Activated CD4-positive, alpha-beta T cell treated with anti-CD3 and anti-CD28 coated beads for 48 hours (primary cell): ENCODE measurements around the gene ERFL.

Experiments used
- DNase-seq: peaks from one replicate; pipeline ENCODE4 v3.0.0-alpha.2; 2020

The ERFL gene

GRCh38 chr19:41928221-41928683, at the start of gene ERFL:
Gene ERFL, minus strand, starts transcription at chr19:41928449. Its CDS starts 15,530 bp downstream, at chr19:41912919.
- peak; percentile 40 for DNase-seq

- no peak for DNase-seq
These were observed 49.7 kb upstream of the ERFL start for GRCh38 chr19:41977916-41978315.

GRCh38 chr19:41974652-41975051, 46.4 kb upstream of the ERFL start:
- DNase-seq = no peak

GRCh38 chr19:41971363-41971762, 43.1 kb upstream of the ERFL start:
- no peak for DNase-seq

GRCh38 chr19:41969772-41970458, 41.7 kb upstream of the ERFL start:
- DNase-seq = no peak

- no peak for DNase-seq
These were observed 40.7 kb upstream of the ERFL start for GRCh38 chr19:41968751-41969595.

- no peak for DNase-seq
These were observed 39.0 kb upstream of the ERFL start for GRCh38 chr19:41967054-41967783.

- no peak for DNase-seq
These were observed 36.9 kb upstream of the ERFL start for GRCh38 chr19:41965106-41965505.

- DNase-seq = no peak
These were observed 32.7 kb upstream of the ERFL start for GRCh38 chr19:41960973-41961372.

- DNase-seq = peak; percentile 91
These were observed 31.1 kb upstream of the ERFL start, which contains the start of gene RABAC1 for GRCh38 chr19:41959056-41960053. Gene RABAC1, minus strand, starts transcription at chr19:41959321. Its CDS starts 29 bp downstream, at chr19:41959292.

GRCh38 chr19:41958367-41959055, 30.3 kb upstream of the ERFL start:
- DNase-seq = peak; percentile 90

- DNase-seq = peak; percentile 63
These were observed 29.7 kb upstream of the ERFL start for GRCh38 chr19:41957838-41958366.

GRCh38 chr19:41957161-41957837, 29.1 kb upstream of the ERFL start:
- DNase-seq = no peak

- no peak for DNase-seq
These were observed 28.4 kb upstream of the ERFL start for GRCh38 chr19:41956621-41957020.

- no peak for DNase-seq
These were observed 27.3 kb upstream of the ERFL start for GRCh38 chr19:41955521-41955920.

- DNase-seq = peak; percentile 92
These were observed 23.5 kb upstream of the ERFL start for GRCh38 chr19:41951686-41952172.

GRCh38 chr19:41947091-41947490, 18.8 kb upstream of the ERFL start:
- no peak for DNase-seq

GRCh38 chr19:41945135-41945766, 17.0 kb upstream of the ERFL start:
- DNase-seq = peak; percentile 93

- no peak for DNase-seq
These were observed 16.1 kb upstream of the ERFL start for GRCh38 chr19:41944336-41944735.
